Stimulated activated CD8-positive, alpha-beta memory T cell treated with anti-CD3 and anti-CD28 coated beads, Interleukin-4, amount 100 ng/mL, for 24 hours (primary cell): ENCODE measurements around the gene MRPL1.
"Not testable (repeated sequence)": the region's sequence is repeated elsewhere in the genome, so short reads cannot be mapped to it uniquely, and the experiment has no call there.

ENCODE experiments used
- DNase-seq: peaks from one replicate; pipeline ENCODE4 v3.0.0-alpha.2; 2020; ENCODE audit warnings: low read depth

Gene MRPL1

GRCh38 chr4:77913348-77913747, 50.7 kb downstream of the MRPL1 start:
- no peak for DNase-seq

GRCh38 chr4:77917075-77917474, 54.4 kb downstream of the MRPL1 start:
- no peak for DNase-seq

GRCh38 chr4:77917601-77918000, 55.0 kb downstream of the MRPL1 start:
- DNase-seq = no peak

GRCh38 chr4:77920371-77920770, 57.7 kb downstream of the MRPL1 start:
- no peak for DNase-seq

- no peak for DNase-seq
Observed at GRCh38 chr4:77921701-77922100, 59.1 kb downstream of the MRPL1 start.

GRCh38 chr4:77922158-77923094, 59.8 kb downstream of the MRPL1 start:
- no peak for DNase-seq

- DNase-seq = no peak
Observed at GRCh38 chr4:77927991-77928925, 65.6 kb downstream of the MRPL1 start.

- no peak for DNase-seq
Observed at GRCh38 chr4:77930154-77930639, 67.6 kb downstream of the MRPL1 start.

GRCh38 chr4:77930876-77931275, 68.2 kb downstream of the MRPL1 start:
- no peak for DNase-seq

- no peak for DNase-seq
Observed at GRCh38 chr4:77931452-77932135, 69.0 kb downstream of the MRPL1 start.

GRCh38 chr4:77938560-77938959, 75.9 kb downstream of the MRPL1 start:
- DNase-seq = no peak

- DNase-seq = not testable (repeated sequence)
Observed at GRCh38 chr4:77945929-77946328, 83.3 kb downstream of the MRPL1 start.

GRCh38 chr4:77950203-77950602, 87.6 kb downstream of the MRPL1 start:
- DNase-seq = no peak

- DNase-seq = no peak
Observed at GRCh38 chr4:77952457-77952856, 89.8 kb downstream of the MRPL1 start.

GRCh38 chr4:77954690-77955089, 92.1 kb downstream of the MRPL1 start:
- DNase-seq = no peak

- DNase-seq = no peak
Observed at GRCh38 chr4:77956917-77957316, 94.3 kb downstream of the MRPL1 start.

- DNase-seq = no peak
Observed at GRCh38 chr4:77958897-77959296, 96.3 kb downstream of the MRPL1 start.

- DNase-seq = no peak
Observed at GRCh38 chr4:77959566-77960338, 97.1 kb downstream of the MRPL1 start.

- DNase-seq = no peak
Observed at GRCh38 chr4:77960367-77960766, 97.7 kb downstream of the MRPL1 start.

GRCh38 chr4:77963004-77963403, 100.4 kb downstream of the MRPL1 start:
- no peak for DNase-seq

GRCh38 chr4:77973657-77974056, 111.0 kb downstream of the MRPL1 start:
- DNase-seq = not testable (repeated sequence)
